ENCODE data around the gene FOXP1. TPM values are rescaled to one million over a fixed set of nuclear protein-coding genes. Genes with fewer than 3 reads are reported as not detected.
"Not testable (repeated sequence)": the region's sequence is repeated elsewhere in the genome, so short reads cannot be mapped to it uniquely, and the experiment has no call there.

The FOXP1 gene
- total and polyA plus RNA-seq, 2 donors (not counting 1 experiment from before 2014, with no cell fraction given) = 70.3 to 101 TPM

GRCh38 chr3:71016178-71016845, 567.2 kb downstream of the FOXP1 start:
- Histone ChIP-seq H4K20me1 (ENCODE audit: control insufficient read depth, extremely low read depth, insufficient read depth, low read length) (no peaks in the 10 kb centered on the region), H3K4me3 (replicated peaks in 1 of 4; ENCODE audit: control extremely low read depth in 1 of 4, insufficient read depth in 1 of 4, low read depth in 3 of 4, low read length in 4 of 4) (no peak overlapping the region), H3K9me3 (ENCODE audit: control insufficient read depth, insufficient read depth, low read depth, low read length) (no peaks in the 10 kb centered on the region), H3K27ac (ENCODE audit: insufficient read depth, low read length) (no peak overlapping the region), H3K4me1 (ENCODE audit: control insufficient read depth, extremely low read depth, insufficient read depth, low read length) (no peaks in the 10 kb centered on the region), H3K27me3 (ENCODE audit: control insufficient read depth, insufficient read depth, low read length) (no peaks in the 10 kb centered on the region), H3K36me3 (ENCODE audit: control insufficient read depth, insufficient read depth, low read length) (peaks cover 3% of the 10 kb centered on the region), H3K9ac (ENCODE audit: insufficient read depth, low read length) (no peak overlapping the region), H3K79me2 (ENCODE audit: control insufficient read depth, insufficient read depth, low read length) (peaks cover 57% of the 10 kb centered on the region), H2AFZ (ENCODE audit: low read length) (no peak overlapping the region), H3K4me2 (ENCODE audit: extremely low read depth, insufficient read depth, low read length) (no peak overlapping the region)
- peak; percentile 17 to 30 for DNase-seq (ENCODE audit: low read depth in 2 of 2)
- TF ChIP-seq, protein P1, sequence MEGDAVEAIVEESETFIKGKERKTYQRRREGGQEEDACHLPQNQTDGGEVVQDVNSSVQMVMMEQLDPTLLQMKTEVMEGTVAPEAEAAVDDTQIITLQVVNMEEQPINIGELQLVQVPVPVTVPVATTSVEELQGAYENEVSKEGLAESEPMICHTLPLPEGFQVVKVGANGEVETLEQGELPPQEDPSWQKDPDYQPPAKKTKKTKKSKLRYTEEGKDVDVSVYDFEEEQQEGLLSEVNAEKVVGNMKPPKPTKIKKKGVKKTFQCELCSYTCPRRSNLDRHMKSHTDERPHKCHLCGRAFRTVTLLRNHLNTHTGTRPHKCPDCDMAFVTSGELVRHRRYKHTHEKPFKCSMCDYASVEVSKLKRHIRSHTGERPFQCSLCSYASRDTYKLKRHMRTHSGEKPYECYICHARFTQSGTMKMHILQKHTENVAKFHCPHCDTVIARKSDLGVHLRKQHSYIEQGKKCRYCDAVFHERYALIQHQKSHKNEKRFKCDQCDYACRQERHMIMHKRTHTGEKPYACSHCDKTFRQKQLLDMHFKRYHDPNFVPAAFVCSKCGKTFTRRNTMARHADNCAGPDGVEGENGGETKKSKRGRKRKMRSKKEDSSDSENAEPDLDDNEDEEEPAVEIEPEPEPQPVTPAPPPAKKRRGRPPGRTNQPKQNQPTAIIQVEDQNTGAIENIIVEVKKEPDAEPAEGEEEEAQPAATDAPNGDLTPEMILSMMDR (conservative IDR thresholded peaks at IDR 0.05 in 1 of 2, IDR thresholded peaks at IDR 0.05 in 1 of 2; ENCODE audit: low read depth in 1 of 2, low read length in 2 of 2) = no peak
- TF ChIP-seq EZH2 (IDR thresholded peaks at IDR 0.05; ENCODE audit: low read length, missing control alignments) = no peak

DNA sequence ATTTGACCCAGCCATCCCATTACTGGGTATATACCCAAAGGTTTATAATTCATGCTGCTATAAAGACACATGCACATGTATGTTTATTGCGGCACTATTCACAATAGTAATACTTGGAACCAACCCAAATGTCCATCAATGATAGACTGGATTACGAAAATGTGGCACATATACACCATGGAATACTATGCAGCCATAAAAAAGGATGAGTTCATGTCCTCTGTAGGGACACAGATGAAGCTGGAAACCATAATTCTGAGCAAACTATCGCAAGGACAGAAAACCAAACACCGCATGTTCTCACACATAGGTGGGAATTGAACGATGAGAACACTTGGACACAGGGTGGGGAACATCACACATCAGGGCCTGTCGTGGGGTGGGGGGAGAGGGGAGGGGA, 568.9 kb downstream of the FOXP1 start:
- H2AFZ ChIP-seq (ENCODE audit: low read length); H3K4me2 ChIP-seq (ENCODE audit: extremely low read depth, insufficient read depth, low read length); H3K4me1 ChIP-seq (ENCODE audit: control insufficient read depth, extremely low read depth, insufficient read depth, low read length); H3K36me3 ChIP-seq (ENCODE audit: control insufficient read depth, insufficient read depth, low read length); H3K9me3 ChIP-seq (ENCODE audit: control insufficient read depth, insufficient read depth, low read depth, low read length); H3K4me3 ChIP-seq (replicated peaks in 1 of 4; ENCODE audit: control extremely low read depth in 1 of 4, insufficient read depth in 1 of 4, low read depth in 3 of 4, low read length in 4 of 4); H3K27me3 ChIP-seq (ENCODE audit: control insufficient read depth, insufficient read depth, low read length); H4K20me1 ChIP-seq (ENCODE audit: control insufficient read depth, extremely low read depth, insufficient read depth, low read length); DNase-seq (ENCODE audit: low read depth in 2 of 2); H3K27ac ChIP-seq (ENCODE audit: insufficient read depth, low read length); H3K9ac ChIP-seq (ENCODE audit: insufficient read depth, low read length): not testable (repeated sequence)
- H3K79me2 ChIP-seq (ENCODE audit: control insufficient read depth, insufficient read depth, low read length) = peaks cover 64% of the 10 kb centered on the region

DNA sequence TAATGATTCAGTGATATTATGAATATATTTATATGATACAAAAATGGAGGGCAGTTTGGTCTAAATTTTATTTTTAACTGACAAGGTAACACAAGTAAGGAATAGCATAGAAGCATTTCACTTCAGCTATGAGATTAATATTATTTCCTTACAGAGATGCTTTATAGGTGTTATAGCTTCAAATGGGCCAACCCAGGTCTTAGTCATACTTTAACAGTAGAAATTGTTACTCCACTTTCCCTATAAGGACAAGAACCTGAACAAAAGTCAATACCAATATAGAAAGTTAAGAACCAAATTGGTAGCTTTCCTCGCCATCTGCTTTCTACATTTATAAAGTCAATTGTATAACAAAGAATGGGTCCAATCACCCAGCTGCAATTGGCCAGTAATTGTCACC, 570.6 kb downstream of the FOXP1 start:
- Histone ChIP-seq H3K9me3 (ENCODE audit: control insufficient read depth, insufficient read depth, low read depth, low read length) (no peaks in the 10 kb centered on the region), H2AFZ (ENCODE audit: low read length) (no peak overlapping the region), H4K20me1 (ENCODE audit: control insufficient read depth, extremely low read depth, insufficient read depth, low read length) (no peaks in the 10 kb centered on the region), H3K4me2 (ENCODE audit: extremely low read depth, insufficient read depth, low read length) (no peak overlapping the region), H3K27me3 (ENCODE audit: control insufficient read depth, insufficient read depth, low read length) (no peaks in the 10 kb centered on the region), H3K36me3 (ENCODE audit: control insufficient read depth, insufficient read depth, low read length) (peaks cover 3% of the 10 kb centered on the region), H3K79me2 (ENCODE audit: control insufficient read depth, insufficient read depth, low read length) (peaks cover 61% of the 10 kb centered on the region), H3K4me1 (ENCODE audit: control insufficient read depth, extremely low read depth, insufficient read depth, low read length) (no peaks in the 10 kb centered on the region), H3K4me3 (replicated peaks in 1 of 4; ENCODE audit: control extremely low read depth in 1 of 4, insufficient read depth in 1 of 4, low read depth in 3 of 4, low read length in 4 of 4) (no peak overlapping the region), H3K9ac (ENCODE audit: insufficient read depth, low read length) (no peak overlapping the region), H3K27ac (ENCODE audit: insufficient read depth, low read length) (no peak overlapping the region)
- TF ChIP-seq EZH2 (IDR thresholded peaks at IDR 0.05; ENCODE audit: low read length, missing control alignments) = no peak
- TF ChIP-seq, protein P1 (conservative IDR thresholded peaks at IDR 0.05 in 1 of 2, IDR thresholded peaks at IDR 0.05 in 1 of 2; ENCODE audit: low read depth in 1 of 2, low read length in 2 of 2) = no peak
- no peak for DNase-seq (ENCODE audit: low read depth in 2 of 2)

Data from fibroblast of lung (primary cell).